H7 (cell line): ENCODE measurements around the gene SCG3. TPM values are rescaled to one million over a fixed set of nuclear protein-coding genes. Genes with fewer than 3 reads are reported as not detected.
"Not testable (repeated sequence)": the region's sequence is repeated elsewhere in the genome, so short reads cannot be mapped to it uniquely, and the experiment has no call there.

Experiments
- DNase-seq: peaks from one replicate; pipeline ENCODE4 v3.0.0; 2012
- H3K27me3 ChIP-seq: 2 replicates; pipeline ENCODE4 v1.6.0; 2011; ENCODE audit warnings: mild to moderate bottlenecking, low read length; ENCODE audit not compliant: control insufficient read depth, insufficient read depth
- H3K36me3 ChIP-seq: replicated peaks from 2 replicates; pipeline ENCODE4 v1.5.1; 2011; ENCODE audit warnings: low read length; ENCODE audit not compliant: control insufficient read depth, insufficient read depth
- H3K4me3 ChIP-seq: 2 replicates; pipeline ENCODE4 v1.5.1; 2011; ENCODE audit warnings: low read depth, mild to moderate bottlenecking, control low read depth, low read length, moderate library complexity; ENCODE audit not compliant: insufficient read depth
- total RNA-seq: library from RNA; depleted of rRNA; stranded (reverse); fragments of >200 nt; shearing (Covaris generic); gene quantifications from 2 replicates; pipeline ENCODE4 v1.2.3, GENCODE V29; 2014; rRNA removed

The SCG3 gene
- total RNA-seq, result 8.9 and 19.0 TPM in 2 replicates

DNA sequence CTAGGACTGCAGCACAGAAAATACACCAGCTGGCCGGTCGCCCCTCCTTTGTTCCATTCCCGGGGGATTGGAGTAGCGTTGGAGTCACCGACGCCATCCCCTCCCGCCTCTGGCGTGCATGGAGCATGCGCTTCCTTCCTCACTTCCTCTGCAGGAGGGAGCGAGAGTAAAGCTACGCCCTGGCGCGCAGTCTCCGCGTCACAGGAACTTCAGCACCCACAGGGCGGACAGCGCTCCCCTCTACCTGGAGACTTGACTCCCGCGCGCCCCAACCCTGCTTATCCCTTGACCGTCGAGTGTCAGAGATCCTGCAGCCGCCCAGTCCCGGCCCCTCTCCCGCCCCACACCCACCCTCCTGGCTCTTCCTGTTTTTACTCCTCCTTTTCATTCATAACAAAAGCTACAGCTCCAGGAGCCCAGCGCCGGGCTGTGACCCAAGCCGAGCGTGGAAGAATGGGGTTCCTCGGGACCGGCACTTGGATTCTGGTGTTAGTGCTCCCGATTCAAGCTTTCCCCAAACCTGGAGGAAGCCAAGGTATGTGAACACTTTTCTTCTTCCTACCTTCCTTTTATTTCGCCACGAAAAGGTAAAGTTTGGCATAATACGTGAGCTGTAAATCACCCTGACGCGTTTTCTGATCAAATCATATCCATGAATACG, at the start of gene SCG3:
Gene SCG3 (plus strand): TSS at position 201 of the 661 bp plus-strand sequence. CDS start 253 bp downstream, at position 454.
- H3K36me3 ChIP-seq, result no peaks in the 10 kb centered on the region
- peak; percentile 88 for DNase-seq
- H3K4me3 ChIP-seq, result peak within 1 kb of the TSS; percentile 68
- no peaks in the 10 kb centered on the region for H3K27me3 ChIP-seq

GRCh38 chr15:51634591-51635198, 46.6 kb upstream of the SCG3 start:
- H3K4me3 ChIP-seq, result no peak overlapping the region
- DNase-seq, result no peak
- H3K36me3 ChIP-seq, result no peaks in the 10 kb centered on the region
- H3K27me3 ChIP-seq, result peaks cover 5% of the 10 kb centered on the region

GRCh38 chr15:51641490-51642130, 39.7 kb upstream of the SCG3 start:
- H3K27me3 ChIP-seq, result no peaks in the 10 kb centered on the region
- DNase-seq, result no peak
- H3K36me3 ChIP-seq, result no peaks in the 10 kb centered on the region
- H3K4me3 ChIP-seq, result no peak overlapping the region

DNA sequence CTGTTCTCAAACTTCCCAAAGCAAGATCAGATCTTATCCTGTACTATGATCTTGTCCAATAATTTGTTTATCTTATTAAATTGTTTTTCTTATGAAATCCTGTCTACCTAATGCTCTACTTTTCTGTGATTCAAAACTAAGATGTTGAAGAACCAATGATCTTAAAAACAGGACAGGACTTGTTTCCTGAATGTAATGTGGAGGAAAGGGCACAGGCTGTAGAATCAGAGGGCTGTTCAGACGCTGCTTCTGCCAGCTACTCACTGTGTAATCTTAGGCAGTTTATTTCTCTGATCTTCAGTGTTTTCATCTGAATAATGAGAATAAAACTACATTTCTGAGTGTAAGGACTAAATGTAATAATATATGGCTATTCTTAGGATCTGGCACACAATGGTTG, 38.6 kb upstream of the SCG3 start:
- H3K27me3 ChIP-seq, result no peaks in the 10 kb centered on the region
- no peak for DNase-seq
- H3K4me3 ChIP-seq, result no peak overlapping the region
- no peaks in the 10 kb centered on the region for H3K36me3 ChIP-seq

- no peak for DNase-seq
- no peaks in the 10 kb centered on the region for H3K27me3 ChIP-seq
- no peak overlapping the region for H3K4me3 ChIP-seq
- no peaks in the 10 kb centered on the region for H3K36me3 ChIP-seq
These were observed 34.2 kb upstream of the SCG3 start for GRCh38 chr15:51647128-51647562.

DNA sequence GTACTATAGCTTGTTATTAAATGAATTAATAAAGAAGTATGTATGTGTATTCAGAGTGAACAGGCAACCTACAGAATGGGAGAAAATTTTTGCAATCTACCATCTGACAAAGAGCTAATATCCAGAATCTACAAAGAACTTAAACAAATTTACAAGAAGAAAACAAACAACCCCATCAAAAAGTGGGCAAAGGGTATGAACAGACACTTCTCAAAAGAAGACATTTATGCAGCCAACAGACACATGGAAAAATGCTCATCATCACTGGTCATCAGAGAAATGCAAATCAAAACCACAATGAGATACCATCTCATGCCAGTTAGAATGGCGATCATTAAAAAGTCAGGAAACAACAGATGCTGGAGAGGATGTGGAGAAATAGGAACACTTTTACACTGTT, 33.2 kb upstream of the SCG3 start:
- not testable (repeated sequence) for H3K27me3 ChIP-seq, DNase-seq, H3K4me3 ChIP-seq, H3K36me3 ChIP-seq

DNA sequence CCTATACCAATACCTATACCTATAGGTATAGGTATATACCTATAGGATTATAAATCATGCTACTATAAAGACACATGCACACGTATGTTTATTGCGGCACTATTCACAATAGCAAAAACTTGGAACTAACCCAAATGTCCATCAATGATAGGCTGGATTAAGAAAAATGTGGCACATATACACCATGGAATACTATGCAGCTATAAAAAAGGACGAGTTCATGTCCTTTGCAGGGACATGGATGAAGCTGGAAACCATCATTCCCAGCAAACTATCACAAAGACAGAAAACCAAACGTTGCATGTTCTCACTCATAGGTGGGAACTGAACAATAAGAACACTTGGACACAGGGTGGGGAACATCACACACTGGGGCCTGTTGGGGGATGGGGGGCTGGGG, 32.7 kb upstream of the SCG3 start:
- DNase-seq, H3K4me3 ChIP-seq, H3K36me3 ChIP-seq, H3K27me3 ChIP-seq: not testable (repeated sequence)

- H3K4me3 ChIP-seq, result no peak overlapping the region
- DNase-seq, result peak; percentile 53
- H3K27me3 ChIP-seq, result no peaks in the 10 kb centered on the region; the same call in 1 of the 2 replicates
These were observed 31.4 kb upstream of the SCG3 start for GRCh38 chr15:51649659-51650521.

DNA sequence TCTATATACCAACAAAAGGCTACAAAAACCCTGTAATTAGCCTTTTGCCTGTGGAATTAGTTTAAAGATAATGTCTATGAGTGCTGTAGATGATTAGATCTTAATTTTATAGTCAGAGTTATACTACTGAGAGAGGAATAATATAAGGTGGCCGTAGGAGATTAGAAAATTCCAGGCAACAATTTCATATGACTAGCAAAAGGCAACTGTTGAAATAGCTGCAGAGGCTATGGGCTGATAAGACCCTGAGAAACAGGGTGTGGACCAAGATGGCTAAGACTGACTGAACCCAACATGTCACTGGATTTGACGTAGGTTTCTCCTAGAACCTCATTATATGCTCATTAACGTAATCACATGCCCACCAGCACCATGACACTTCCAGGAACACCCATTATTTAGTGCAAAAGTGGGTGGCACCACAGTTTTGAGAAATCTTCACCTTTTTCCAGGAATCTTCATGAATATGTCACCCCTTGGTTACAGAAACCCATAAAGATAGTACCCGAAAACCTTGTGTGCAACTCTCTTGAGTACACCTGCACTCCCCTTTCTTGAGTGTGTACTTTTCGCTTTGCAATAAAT, 29.1 kb upstream of the SCG3 start:
- Histone ChIP-seq H3K27me3 (no peaks in the 10 kb centered on the region; the same call in 1 of the 2 replicates), H3K36me3 (no peaks in the 10 kb centered on the region), H3K4me3 (no peak overlapping the region)
- DNase-seq, result no peak

More at GRCh38 chr15:51649659-51650521, 31.4 kb upstream of the SCG3 start:
- H3K36me3 ChIP-seq, result no peaks in the 10 kb centered on the region

- not testable (repeated sequence) for H3K4me3 ChIP-seq, H3K27me3 ChIP-seq, H3K36me3 ChIP-seq, DNase-seq
These were observed 25.8 kb upstream of the SCG3 start for GRCh38 chr15:51655401-51656057.

DNA sequence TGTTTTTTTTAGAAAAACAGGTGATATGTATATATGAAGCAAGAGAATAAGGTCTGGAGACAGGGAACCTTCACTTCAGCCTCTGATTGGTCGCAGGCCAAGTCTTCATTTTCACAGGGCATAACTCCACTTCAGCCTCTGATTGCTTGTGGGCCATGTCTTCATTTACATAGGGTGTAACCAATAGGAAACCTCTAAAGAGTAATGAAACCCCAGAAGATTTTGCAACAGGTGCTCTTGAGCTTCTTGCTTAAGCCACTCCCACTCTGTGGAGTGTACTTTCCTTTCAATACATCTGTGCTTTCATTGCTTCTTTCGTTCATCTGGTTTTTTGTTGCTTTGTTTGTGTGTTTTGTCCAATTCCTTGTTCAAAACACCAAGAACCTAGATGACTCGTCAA, 22.6 kb upstream of the SCG3 start:
- no peak for DNase-seq
- H3K27me3 ChIP-seq, result no peaks in the 10 kb centered on the region
- H3K36me3 ChIP-seq, result no peaks in the 10 kb centered on the region
- no peak overlapping the region for H3K4me3 ChIP-seq

DNA sequence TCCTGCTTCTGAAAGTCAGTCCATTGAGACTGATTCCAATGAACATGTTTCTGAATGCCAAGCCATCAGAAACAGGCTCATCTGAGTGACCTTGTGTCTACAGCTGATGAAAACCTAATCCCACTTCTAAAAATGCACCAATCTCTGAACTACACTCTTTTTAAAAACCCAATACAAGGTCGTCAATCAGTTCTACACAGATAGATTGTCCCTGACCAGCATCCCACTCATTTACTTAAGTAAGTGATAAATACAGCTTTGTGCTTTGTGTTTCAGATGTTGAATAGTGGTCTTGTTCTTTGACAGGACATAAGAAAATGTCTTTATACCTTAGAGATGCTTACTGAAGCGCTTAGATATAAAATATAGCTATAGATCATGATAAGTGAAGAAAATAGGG, 20.2 kb upstream of the SCG3 start:
- DNase-seq, result no peak
- no peak overlapping the region for H3K4me3 ChIP-seq
- H3K27me3 ChIP-seq, result no peaks in the 10 kb centered on the region
- no peaks in the 10 kb centered on the region for H3K36me3 ChIP-seq

- H3K36me3 ChIP-seq, result no peaks in the 10 kb centered on the region
- DNase-seq, result no peak
- H3K27me3 ChIP-seq, result no peaks in the 10 kb centered on the region
- H3K4me3 ChIP-seq, result no peak overlapping the region
These were observed 13.8 kb upstream of the SCG3 start for GRCh38 chr15:51667478-51667877.

GRCh38 chr15:51668446-51668845, 12.9 kb upstream of the SCG3 start:
- Histone ChIP-seq H3K27me3 (no peaks in the 10 kb centered on the region), H3K36me3 (no peaks in the 10 kb centered on the region), H3K4me3 (no peak overlapping the region)
- DNase-seq, result no peak
